Astrocyte (in vitro differentiated cells and primary cell): ENCODE data around the gene GPM6B. TPM values are rescaled to one million over a fixed set of nuclear protein-coding genes. Genes with fewer than 3 reads are reported as not detected.

Experiments used
- DNase-seq: peaks from one replicate; pipeline ENCODE4 v3.0.0-alpha.2; 2010; ENCODE audit warnings: low read depth
- FAIRE-seq: peaks from 2 replicates; lab custom pipeline; 2011; peaks lifted over from hg19 to GRCh38; lab: Jason Lieb, UNC
- H2AFZ ChIP-seq: 2 replicates; pipeline ENCODE4 v1.6.0; 2012; ENCODE audit warnings: low read depth, low read length, inconsistent platforms
- H3K27ac ChIP-seq: 2 replicates; pipeline ENCODE4 v1.5.1; 2011; ENCODE audit warnings: low read depth, low read length, inconsistent platforms
- H3K27me3 ChIP-seq: 2 replicates; pipeline ENCODE4 v1.6.0; 2011; ENCODE audit warnings: low read length, inconsistent platforms; ENCODE audit not compliant: insufficient read depth
- H3K36me3 ChIP-seq: 2 replicates; pipeline ENCODE4 v1.5.1; 2011; ENCODE audit warnings: low read length, inconsistent platforms; ENCODE audit not compliant: insufficient read depth
- H3K4me1 ChIP-seq: 2 replicates; pipeline ENCODE4 v1.5.1; 2011; ENCODE audit warnings: low read length, inconsistent platforms; ENCODE audit not compliant: insufficient read depth
- H3K4me2 ChIP-seq: 2 replicates; pipeline ENCODE4 v1.6.0; 2012; ENCODE audit warnings: low read length, inconsistent platforms
- H3K4me3 ChIP-seq: 2 replicates; pipeline ENCODE4 v1.5.1; 2011; ENCODE audit warnings: low read depth, mild to moderate bottlenecking, low read length, inconsistent platforms; ENCODE audit not compliant: insufficient read depth
- H3K79me2 ChIP-seq: 2 replicates; pipeline ENCODE4 v1.6.0; 2012; ENCODE audit warnings: mild to moderate bottlenecking, low read length, inconsistent platforms; ENCODE audit not compliant: insufficient read depth
- H3K9ac ChIP-seq: 2 replicates; pipeline ENCODE4 v1.6.0; 2012; ENCODE audit warnings: mild to moderate bottlenecking, low read length, inconsistent platforms
- H3K9me3 ChIP-seq: 2 replicates; pipeline ENCODE4 v1.5.1; 2012; ENCODE audit warnings: low read depth, mild to moderate bottlenecking, low read length, inconsistent platforms; ENCODE audit not compliant: insufficient read depth
- H4K20me1 ChIP-seq: 2 replicates; pipeline ENCODE4 v1.6.0; 2012; ENCODE audit warnings: low read length, inconsistent platforms; ENCODE audit not compliant: insufficient read depth
- H3K27ac Mint-ChIP-seq: one replicate; pipeline ENCODE4 v1.8.0; 2021; ENCODE audit warnings: mild to moderate bottlenecking, mixed read lengths; ENCODE audit not compliant: unreplicated experiment
- H3K27me3 Mint-ChIP-seq: one replicate; pipeline ENCODE4 v1.8.0; 2021; ENCODE audit warnings: low read depth, mixed read lengths; ENCODE audit not compliant: unreplicated experiment
- H3K36me3 Mint-ChIP-seq: one replicate; pipeline ENCODE4 v1.8.0; 2021; ENCODE audit warnings: low read depth, mixed read lengths; ENCODE audit not compliant: unreplicated experiment
- H3K4me1 Mint-ChIP-seq: one replicate; pipeline ENCODE4 v1.8.0; 2021; ENCODE audit warnings: low read depth, mixed read lengths; ENCODE audit not compliant: unreplicated experiment
- H3K4me3 Mint-ChIP-seq: one replicate; pipeline ENCODE4 v1.8.0; 2021; ENCODE audit warnings: mild to moderate bottlenecking, moderate library complexity, mixed read lengths; ENCODE audit not compliant: unreplicated experiment
- H3K9me3 Mint-ChIP-seq: one replicate; pipeline ENCODE4 v1.8.0; 2021; ENCODE audit warnings: mild to moderate bottlenecking, mixed read lengths; ENCODE audit not compliant: unreplicated experiment
- CTCF ChIP-seq: IDR thresholded peaks from 2 replicates; pipeline ENCODE4 v1.5.1; 2011; ENCODE audit warnings: low read depth, mild to moderate bottlenecking, inconsistent platforms, low read length, moderate library complexity; ENCODE audit not compliant: insufficient read depth
- EZH2 ChIP-seq: IDR thresholded peaks from 2 replicates; pipeline ENCODE4 v1.6.1; 2012; ENCODE audit warnings: mild to moderate bottlenecking, low read length, inconsistent platforms; ENCODE audit not compliant: insufficient read depth
- total RNA-seq: library from RNA; stranded (reverse); gene quantifications from 2 replicates; pipeline ENCODE4 v1.2.1, GENCODE V29; 2021

The GPM6B gene
- total RNA-seq, 1 donor from 2014 or later: 21.5 TPM

GRCh38 chrX:13863324-13863723 is 46.4 kb upstream of the GPM6B start:
- no peaks in the 10 kb centered on the region for H3K9me3 Mint-ChIP-seq
- no peak overlapping the region for H3K27ac ChIP-seq

GRCh38 chrX:13859724-13860123 is 42.8 kb upstream of the GPM6B start:
- DNase-seq (no peak), FAIRE-seq (peak; percentile 32)
- H3K4me1 Mint-ChIP-seq: peaks cover 20% of the 10 kb centered on the region
- Histone ChIP-seq H3K4me2 (no peak overlapping the region), H4K20me1 (no peaks in the 10 kb centered on the region), H2AFZ (no peak overlapping the region), H3K9me3 (no peaks in the 10 kb centered on the region), H3K4me3 (no peak overlapping the region), H3K27ac (no peak overlapping the region), H3K9ac (no peak overlapping the region), H3K36me3 (no peaks in the 10 kb centered on the region), H3K79me2 (no peaks in the 10 kb centered on the region), H3K4me1 (peaks cover 5% of the 10 kb centered on the region), H3K27me3 (no peaks in the 10 kb centered on the region)
- no peaks in the 10 kb centered on the region for H3K36me3 Mint-ChIP-seq
- TF ChIP-seq EZH2 (no peak), CTCF (no peak)
- no peaks in the 10 kb centered on the region for H3K27me3 Mint-ChIP-seq
- H3K9me3 Mint-ChIP-seq: no peaks in the 10 kb centered on the region
- no peak overlapping the region for H3K4me3 Mint-ChIP-seq
- no peak overlapping the region for H3K27ac Mint-ChIP-seq

More at GRCh38 chrX:13863324-13863723, 46.4 kb upstream of the GPM6B start:
- Mint-ChIP-seq H3K27ac (no peak overlapping the region), H3K36me3 (no peaks in the 10 kb centered on the region), H3K4me3 (no peak overlapping the region), H3K4me1 (peaks cover 21% of the 10 kb centered on the region), H3K27me3 (no peaks in the 10 kb centered on the region)
- no peak overlapping the region for H3K9ac ChIP-seq
- H3K79me2 ChIP-seq: no peaks in the 10 kb centered on the region
- H3K27me3 ChIP-seq: no peaks in the 10 kb centered on the region
- DNase-seq: peak; percentile 23
- no peaks in the 10 kb centered on the region for H3K36me3 ChIP-seq
- no peak overlapping the region for H3K4me3 ChIP-seq
- no peaks in the 10 kb centered on the region for H3K9me3 ChIP-seq
- FAIRE-seq: no peak
- TF ChIP-seq CTCF (no peak), EZH2 (no peak)
- H3K4me2 ChIP-seq: no peak overlapping the region
- peaks cover 5% of the 10 kb centered on the region for H3K4me1 ChIP-seq
- H4K20me1 ChIP-seq: no peaks in the 10 kb centered on the region
- H2AFZ ChIP-seq: no peak overlapping the region

GRCh38 chrX:13857804-13858203 is 40.9 kb upstream of the GPM6B start:
- H3K36me3 ChIP-seq: no peaks in the 10 kb centered on the region
- H3K9ac ChIP-seq: no peak overlapping the region
- H3K4me1 ChIP-seq: no peaks in the 10 kb centered on the region
- Mint-ChIP-seq H3K9me3 (no peaks in the 10 kb centered on the region), H3K27me3 (no peaks in the 10 kb centered on the region), H3K4me1 (peaks cover 5% of the 10 kb centered on the region), H3K4me3 (no peak overlapping the region), H3K27ac (no peak overlapping the region), H3K36me3 (no peaks in the 10 kb centered on the region)
- TF ChIP-seq CTCF: no peak
- no peak for TF ChIP-seq EZH2
- no peak overlapping the region for H3K27ac ChIP-seq
- H4K20me1 ChIP-seq: no peaks in the 10 kb centered on the region
- no peaks in the 10 kb centered on the region for H3K79me2 ChIP-seq
- H3K4me3 ChIP-seq: no peak overlapping the region
- FAIRE-seq: peak; percentile 97
- no peaks in the 10 kb centered on the region for H3K27me3 ChIP-seq
- no peak for DNase-seq
- H3K4me2 ChIP-seq: no peak overlapping the region
- H2AFZ ChIP-seq: no peak overlapping the region
- no peaks in the 10 kb centered on the region for H3K9me3 ChIP-seq
